HG03039 (cell line): ENCODE results near the gene SPTSSA.
"Not testable (repeated sequence)": the region's sequence is repeated elsewhere in the genome, so short reads cannot be mapped to it uniquely, and the experiment has no call there.

Source experiments
- ATAC-seq: cut with Tn5 transposase; IDR thresholded peaks from one replicate; pipeline ENCODE4 v1.9.1; 2021; ENCODE audit warnings: mild to moderate bottlenecking, moderate library complexity; ENCODE audit not compliant: unreplicated experiment

The SPTSSA gene

DNA sequence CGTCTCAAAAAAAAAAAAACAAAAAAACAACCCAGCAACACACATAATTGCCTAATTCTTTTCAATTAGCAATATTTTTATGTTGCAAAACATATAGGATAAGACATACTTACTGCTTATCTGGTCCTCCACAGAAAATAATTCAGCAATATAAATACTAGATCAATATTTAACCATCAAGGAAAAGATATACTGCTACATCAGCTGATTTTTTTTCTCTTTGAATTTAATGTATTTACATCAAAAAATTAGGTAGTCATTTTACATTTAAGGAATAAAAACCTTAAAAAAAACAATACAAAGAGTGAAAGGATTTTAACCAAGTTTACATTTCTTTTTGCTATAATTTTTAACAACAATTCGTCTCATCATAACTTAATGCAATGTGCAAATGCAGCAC lies 28.1 kb downstream of the SPTSSA start:
- no peak for ATAC-seq

DNA sequence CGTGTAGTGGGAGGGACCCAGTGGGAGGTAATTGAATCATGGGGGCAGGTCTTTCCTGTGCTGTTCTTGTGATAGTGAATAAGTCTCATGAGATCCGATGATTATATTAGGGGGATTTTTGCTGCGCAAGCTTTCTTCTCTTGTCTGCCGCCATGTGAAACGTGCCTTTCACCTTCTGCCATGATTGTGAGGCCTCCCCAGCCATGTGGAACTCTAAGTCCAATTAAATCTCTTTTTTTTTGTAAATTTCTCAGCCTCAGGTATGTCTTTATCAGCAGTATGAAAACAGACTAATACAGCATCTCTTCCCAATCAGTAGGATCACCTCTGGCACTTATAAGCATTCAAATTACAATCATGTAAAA lies 34.0 kb downstream of the SPTSSA start:
- ATAC-seq: not testable (repeated sequence)

DNA sequence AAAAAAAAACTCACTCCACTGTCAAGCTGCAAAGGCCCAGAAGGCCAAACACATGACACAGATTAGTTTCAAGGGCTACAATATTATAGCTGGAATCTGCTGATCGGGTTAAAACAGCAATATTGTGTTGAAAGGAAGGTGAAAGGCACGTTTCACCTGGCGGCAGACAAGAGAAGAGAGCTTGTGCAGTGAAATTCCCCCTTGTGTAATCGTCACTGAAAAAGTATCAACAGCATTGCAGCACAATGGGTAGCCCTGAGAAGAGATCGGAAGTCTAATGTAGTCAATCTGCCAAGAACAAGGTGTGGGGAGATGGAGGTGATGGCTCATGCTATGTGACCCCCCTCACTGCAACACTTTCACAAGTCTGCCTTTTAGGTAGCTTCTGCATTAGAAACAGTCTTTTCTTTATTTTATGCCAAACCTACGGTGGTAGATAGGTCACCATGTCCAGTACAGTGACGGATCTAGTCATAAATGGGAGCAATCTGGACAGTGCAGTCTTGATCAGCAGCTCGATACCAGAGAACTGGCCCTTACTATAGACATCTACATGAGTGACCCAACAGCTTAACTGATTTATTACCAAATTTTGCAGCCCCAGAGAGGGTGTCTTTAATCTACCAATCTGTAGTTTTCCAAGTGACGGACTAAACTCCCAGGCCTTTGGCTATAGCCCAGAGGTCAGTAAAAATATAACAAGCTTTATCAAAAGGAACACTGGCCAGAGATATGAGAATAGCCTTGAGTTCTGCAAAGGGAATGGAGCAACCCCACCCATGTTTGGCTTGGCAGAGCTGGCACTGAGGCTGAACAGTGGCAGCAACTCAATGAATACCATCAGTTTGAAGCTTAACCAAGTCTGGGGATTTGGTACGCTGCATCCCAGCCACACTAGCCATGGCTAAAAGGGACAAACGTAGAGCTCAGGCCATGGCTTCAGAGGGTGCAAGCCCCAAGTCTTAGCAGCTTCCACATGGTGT lies 35.4 kb downstream of the SPTSSA start:
- no peak for ATAC-seq

DNA sequence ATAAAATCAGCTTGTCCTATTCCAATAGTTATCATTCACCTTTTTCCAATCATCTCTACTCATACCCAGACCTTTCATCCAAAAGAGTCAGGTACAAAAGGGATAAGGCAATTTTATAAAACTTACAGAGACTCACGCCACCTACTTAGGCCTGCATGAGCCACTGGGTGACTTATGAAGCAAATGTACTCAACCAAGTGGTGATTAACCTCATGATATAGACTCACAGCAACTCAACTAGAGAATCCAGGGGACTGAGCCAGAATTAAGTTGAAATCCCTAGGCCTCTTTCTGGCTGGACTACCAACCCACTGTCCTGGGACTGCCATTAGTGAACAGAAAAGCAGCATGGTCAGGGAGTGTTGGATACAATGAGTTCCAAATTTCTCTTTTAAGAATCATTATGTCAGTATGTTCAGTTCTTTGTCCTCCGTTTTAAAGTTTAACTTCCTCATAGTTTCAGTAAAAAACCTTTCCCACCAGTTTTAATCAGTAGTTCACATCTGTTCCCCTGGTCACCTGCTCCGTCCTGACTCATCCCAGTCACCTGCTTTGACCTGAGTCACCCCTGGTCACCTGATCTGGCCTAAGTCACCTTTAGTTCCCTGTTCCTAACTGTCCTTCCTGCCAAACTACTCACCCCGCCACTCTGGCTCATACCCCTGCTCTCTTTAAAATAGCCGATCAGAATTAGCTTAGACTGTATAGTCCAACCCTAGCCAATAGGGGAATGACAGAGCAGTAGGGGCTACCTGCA lies 36.8 kb downstream of the SPTSSA start:
- no peak for ATAC-seq

DNA sequence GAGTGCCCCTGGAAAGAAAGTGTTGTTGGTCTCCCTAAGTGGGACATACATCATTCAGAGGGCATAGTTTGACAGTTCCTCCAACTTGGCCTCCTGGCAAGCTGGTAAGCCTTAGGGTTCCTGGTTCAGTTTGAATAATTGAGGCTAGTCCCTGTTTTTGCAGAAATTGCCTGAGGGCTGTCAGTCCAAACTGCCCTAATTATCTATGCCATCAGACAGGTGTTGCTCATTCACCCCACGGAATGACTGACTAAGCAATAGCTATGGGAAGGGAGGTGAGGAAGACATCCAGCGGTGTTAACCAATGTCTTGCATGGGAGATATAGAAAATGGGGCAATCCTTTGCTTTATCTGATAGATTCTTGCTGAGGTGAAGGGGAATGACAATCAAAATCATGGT lies 37.6 kb downstream of the SPTSSA start:
- no peak for ATAC-seq

DNA sequence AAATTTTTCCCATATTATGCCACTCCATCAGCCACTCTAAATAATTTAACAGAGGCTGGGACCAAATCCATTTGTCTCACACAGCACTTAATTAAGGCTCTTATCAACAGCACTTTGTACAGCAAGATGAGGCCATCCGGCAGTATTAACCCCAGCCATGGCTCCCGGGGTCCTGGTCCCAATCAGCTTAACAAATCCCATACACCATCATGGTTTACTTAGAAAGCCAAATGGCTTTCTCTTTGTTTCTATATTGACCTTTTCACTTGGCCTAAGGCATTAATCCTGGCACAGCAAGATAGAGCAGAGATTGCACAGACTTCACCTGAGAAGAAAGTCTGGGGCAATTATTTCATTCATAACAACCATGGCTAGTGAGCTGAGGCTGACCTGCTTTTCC lies 38.6 kb downstream of the SPTSSA start:
- ATAC-seq: no peak

DNA sequence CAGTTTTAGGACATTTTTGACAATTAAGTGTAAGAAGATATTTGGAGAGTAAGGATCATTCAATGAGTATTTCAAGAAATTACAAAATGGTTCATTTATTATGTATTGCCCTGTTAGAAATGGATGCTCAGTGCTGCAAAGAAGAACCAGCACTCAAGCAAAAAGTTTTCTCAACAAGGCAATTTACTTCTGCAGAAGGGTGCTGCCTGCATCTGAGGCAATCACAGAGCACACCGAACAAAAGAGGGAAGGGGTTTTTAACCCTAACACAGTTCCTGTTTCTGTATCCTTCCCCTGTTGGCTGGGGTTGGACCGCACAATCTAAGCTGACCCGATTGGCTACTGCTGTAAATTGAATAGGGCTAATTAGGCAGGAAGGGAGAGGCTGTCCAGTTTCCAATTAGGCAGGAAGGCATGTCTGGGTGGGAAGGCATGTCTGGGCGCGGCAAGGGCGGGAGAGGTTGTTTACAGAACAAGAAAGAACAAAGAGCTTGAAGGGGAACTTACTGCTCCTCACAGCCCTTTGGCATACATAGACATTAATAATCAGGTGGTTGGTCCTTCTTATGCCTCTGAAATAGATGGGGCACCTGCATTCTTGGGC lies 41.4 kb downstream of the SPTSSA start:
- no peak for ATAC-seq

DNA sequence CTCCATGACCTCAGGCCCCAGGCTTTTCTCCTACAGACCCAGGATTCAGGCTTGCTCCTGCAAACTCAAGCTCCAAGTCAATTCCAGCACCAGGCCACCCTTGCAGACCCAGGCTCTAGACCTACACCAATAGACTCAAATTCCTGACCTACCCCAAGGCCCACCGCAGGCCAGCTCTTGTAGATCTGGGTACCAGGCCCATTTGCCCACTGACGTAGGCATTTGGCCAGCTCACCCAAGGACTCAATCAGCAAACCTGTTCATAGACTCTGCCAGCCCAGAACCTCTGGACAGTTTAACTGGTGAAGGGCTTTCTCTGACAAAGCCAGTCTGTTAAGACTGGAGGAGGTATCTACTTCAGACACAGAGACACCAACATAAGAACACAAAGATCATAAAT lies 52.3 kb downstream of the SPTSSA start:
- ATAC-seq: no peak

DNA sequence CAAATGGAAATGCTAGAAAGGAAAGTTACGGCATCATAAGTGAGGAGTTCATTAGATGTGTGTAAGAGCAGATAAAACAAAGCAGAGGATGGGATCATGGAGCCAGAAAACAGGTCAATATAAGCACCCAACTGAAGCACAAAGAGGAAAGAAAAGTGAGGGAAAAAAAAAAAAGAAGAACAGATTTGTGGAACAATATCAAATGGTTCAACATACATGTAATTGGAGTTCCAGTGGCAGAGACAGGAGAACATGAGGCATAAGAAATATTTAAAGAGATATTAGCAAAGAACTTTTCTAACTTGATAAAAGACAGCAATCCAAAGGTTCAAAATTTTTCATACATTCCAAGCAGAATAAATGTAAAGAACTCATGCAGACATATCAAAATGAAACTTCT lies 54.1 kb downstream of the SPTSSA start:
- no peak for ATAC-seq

DNA sequence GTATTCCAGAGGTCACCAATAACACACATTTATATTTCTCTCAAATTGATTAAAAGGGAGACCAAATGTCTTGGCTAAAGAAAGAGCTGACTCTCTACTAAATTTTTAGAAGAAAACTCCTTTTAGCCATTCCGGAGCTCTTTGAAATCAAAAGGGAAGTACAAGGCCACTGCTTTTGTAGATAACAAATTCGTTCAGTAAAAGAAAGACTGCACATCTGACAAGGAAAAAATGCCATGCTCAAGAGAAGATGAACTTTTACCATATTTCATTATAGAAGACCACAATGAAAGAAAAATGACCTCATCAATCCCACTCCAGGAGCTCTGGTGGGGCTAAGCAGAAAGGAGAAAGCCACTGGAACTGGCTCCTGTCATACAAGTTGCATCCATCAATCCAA lies 57.6 kb downstream of the SPTSSA start:
- no peak for ATAC-seq

DNA sequence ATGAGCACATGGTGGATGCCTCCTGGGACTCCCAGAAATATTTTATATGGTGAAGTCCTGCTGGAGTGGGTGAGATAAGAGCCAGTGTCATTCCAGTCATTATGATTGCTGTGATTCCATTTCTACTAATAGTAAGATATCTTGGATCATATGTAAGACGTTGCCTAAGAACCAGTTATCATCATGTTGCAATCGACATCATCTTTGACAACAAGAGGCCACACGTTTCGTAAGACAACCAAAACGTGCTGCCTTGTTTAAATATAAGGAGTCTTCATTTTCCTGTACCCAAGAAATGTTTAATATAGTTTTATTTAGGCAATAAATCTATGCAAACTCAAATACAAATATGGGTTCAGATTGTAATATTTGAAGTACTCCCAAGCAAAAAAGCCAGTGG lies 58.4 kb downstream of the SPTSSA start:
- ATAC-seq: no peak

DNA sequence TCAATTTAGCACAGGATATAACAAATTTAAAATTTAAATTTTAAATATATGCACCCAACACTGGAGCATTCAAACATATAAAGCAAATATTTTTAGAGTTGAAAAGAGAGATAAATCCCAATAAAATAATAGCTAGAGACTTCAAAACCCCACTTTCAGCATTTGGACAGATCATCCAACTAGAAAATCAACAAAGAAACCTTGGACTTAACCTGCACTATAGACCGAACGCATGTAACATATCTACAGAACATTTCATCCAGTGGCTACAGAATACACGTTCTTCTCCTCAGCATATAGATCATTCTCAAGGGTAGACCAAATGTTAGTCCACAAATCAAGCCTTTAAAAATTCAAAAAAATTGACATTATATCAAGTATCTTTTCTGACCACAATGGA lies 64.0 kb downstream of the SPTSSA start:
- ATAC-seq: no peak

DNA sequence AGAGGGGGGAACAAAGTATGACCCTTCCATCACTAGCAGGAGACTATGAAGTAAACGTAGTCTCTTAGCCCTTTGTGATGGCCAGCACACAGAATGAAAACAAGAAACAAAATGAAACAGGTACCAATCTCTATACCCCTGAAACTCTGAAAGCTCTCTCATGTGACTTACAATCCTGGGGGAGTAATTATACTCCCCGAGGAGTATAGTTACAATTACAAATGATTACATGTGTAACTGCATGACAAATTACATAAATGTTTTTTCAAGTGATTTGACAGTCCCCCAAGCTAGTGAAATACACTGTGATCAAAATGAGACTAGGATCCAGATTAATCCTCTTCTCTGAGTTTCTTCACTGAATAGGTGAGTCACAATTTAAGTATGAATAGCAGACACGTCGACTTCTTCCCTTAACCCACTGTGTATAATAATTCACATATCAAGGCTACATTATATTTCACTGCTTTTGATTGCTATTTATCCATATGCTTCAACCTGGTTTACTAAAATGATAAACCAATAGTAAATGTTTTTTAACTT lies 74.0 kb downstream of the SPTSSA start:
- ATAC-seq: no peak

DNA sequence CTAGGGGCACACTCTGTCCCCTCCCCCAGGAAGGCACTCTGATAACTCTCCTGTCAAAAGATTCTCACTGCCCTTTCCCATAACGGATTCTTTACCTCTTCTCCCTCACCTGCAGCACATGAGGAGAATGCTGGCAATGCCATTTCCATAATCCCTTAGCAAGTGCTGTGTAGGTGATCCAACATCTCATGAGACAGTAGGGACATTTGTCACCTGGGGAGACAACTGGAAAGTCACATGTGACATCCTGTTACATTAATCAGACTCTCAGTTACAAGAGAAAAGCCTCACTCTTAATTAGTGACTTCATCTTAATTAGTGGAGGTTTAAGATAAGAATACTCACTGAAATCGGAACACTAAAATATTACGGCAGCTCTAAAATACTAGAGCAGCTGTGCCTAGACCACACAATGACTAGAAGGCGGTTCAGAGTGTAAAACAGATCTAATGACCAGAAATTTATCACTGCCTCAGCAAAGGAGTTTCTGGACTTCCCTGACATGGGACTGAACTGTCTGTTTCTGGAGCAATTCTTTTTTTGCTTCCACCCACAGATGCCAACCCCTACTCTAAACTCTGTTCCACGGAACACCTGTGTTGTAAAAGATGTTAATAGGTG lies 75.1 kb downstream of the SPTSSA start:
- ATAC-seq: no peak

DNA sequence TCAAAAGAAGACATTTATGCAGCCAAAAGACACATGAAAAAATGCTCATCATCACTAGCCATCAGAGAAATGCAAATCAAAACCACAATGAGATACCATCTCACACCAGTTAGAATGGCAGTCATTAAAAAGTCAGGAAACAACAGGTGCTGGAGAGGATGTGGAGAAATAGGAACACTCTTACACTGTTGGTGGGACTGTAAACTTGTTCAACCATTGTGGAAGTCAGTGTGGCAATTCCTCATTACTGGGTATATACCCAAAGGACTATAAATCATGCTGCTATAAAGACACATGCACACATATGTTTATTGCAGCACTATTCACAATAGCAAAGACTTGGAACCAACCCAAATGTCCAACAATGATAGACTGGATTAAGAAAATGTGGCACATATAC lies 76.2 kb downstream of the SPTSSA start:
- ATAC-seq: not testable (repeated sequence)

DNA sequence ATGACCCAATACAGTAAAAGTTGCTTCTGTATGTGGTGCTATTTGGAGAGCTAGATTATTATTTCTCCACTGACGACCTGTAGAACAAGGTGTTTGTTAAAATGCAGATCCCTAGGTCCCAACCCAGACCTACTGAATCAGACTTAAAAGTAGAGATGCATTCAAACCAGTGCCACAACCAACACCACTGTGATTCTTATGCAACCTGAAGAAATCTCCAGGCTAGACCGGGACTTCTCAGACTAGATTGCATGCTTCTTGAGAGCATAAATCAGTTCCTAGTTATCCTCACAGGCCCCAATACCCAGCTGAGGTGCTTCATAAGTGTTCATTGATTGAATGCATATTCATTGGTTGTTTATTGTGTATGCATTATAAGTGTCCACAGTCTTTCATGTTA lies 78.2 kb downstream of the SPTSSA start:
- ATAC-seq: no peak
